Stimulated activated CD8-positive, alpha-beta memory T cell treated with anti-CD3 and anti-CD28 coated beads, Interleukin-12 subunit alpha, Interleukin-12 subunit beta, amount 100 ng/mL, for 24 hours (primary cell): ENCODE results near the gene PREX1.
"Not testable (repeated sequence)": the region's sequence is repeated elsewhere in the genome, so short reads cannot be mapped to it uniquely, and the experiment has no call there.

Source experiments
- DNase-seq: peaks from one replicate; pipeline ENCODE4 v3.0.0-alpha.2; 2020; ENCODE audit errors: extremely low read depth

Gene PREX1

DNA sequence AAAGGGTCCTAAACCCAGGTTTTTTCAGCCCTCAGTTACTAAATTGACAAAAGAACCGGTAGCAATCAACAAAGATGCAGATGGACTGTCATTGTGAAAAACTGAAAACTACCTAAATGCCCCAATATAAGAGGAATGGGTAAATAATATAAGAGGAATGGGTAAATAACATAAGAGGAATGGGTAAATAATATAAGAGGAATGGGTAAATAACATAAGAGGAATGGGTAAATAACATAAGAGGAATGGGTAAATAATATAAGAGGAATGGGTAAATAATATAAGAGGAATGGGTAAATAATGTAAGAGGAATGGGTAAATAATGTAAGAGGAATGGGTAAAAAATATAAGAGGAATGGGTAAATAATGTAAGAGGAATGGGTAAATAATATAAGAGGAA is 15.7 kb downstream of the PREX1 start:
- DNase-seq, result not testable (repeated sequence)

DNA sequence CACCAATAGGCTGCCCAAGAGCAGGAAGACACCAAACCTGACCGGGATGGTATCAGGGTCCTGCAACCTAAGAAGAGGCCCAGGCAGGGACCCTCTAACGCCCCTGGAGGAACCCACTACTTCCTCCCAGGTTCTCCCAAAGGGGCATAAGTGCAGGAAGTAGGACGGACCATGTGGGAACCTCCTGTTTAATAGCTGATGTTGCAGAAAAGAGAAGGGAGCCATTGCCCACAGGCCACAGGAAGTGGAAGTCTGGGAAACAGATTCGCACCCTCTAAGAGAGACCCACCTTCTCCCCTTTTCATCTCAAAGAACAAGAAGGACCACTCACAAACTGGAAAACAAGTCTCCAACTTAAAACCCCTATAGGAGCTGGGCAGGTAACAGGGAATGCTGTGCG is 18.1 kb downstream of the PREX1 start:
- DNase-seq, result no peak

DNA sequence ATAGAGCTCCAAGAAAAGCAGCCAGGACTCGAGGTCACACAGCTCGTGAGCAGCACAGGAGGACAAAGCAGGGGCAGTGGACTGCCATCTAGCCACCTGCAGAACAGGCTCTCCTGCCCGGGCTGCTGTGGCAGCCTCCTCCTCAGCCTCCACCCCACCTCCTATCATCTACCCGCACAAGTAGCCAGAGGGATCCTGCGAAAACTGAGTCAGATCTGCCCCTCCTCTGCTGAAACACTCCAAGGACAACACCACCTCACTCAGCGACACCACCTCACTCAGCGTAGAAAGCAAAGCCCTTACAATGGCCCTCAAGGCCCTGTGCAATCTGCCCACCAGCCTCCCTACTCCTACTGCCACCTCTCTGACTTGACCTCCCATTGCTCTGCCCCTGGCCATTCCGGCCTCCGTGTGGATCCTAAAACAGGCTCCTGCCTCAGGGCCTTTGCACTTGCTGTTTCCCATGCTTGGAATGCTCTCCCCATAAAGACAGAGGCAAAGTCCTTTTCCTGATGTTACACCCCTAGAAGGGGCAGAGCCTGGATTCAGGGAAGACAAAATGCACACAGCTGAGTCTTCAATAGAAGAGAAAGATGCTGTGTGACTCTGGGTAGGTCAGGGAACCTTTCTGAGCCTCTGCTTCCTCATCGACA is 19.3 kb downstream of the PREX1 start:
- no peak for DNase-seq

DNA sequence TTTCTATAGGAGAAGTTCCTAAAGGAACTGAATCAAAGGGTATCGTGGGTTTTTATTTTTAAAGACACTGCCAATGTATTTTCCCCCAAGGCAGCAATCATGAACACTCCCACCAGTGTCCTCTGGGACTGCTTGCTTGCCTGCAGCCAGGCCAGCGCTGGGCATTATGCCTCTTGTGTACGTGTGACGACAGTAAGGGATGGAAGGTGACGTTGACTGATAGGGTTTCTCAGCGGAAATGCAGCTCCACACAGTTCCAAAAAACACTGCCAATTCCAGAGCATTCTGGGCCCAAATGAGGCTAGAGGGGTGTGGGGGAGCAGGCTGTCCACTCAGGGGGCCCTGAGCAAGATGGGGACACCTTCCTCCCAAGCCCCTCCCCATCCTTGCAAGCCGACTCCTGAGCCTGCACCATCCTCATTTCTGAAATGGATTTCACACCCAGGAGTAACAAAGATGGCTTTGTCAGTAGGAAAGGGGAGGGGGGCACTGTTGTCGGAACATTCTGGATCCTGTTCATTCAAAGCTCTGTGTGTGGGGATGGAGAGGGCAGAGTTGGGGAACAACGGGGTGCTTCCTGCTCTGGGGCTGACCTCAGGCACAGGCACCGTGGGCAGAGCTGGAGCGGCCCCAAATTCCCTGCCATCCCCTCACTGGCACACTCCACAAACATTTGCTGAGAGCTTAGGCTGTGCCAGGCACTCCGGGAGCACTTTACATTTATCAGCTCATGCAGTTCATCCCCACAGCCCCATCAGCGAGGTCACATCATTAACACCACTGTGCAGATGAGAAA is 20.0 kb downstream of the PREX1 start:
- no peak for DNase-seq

DNA sequence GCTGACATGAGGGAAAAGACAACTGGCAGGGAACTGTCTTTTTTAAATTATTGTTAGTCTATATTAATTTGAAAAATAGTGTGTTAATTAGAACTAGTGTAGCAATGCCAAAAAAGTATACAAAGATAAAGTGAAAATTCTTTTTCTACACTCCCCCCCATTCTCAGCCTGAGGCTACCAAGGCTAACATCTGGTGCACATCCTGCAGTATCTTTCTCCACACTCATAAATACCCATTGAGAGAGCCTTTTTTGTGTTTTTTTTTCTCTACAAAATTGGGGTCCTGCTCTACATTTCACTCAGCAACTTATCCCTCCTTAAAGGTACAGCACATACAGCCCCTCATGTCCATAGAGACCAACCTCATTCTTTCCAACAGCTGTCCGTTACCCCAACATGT is 20.7 kb downstream of the PREX1 start:
- DNase-seq, result no peak

DNA sequence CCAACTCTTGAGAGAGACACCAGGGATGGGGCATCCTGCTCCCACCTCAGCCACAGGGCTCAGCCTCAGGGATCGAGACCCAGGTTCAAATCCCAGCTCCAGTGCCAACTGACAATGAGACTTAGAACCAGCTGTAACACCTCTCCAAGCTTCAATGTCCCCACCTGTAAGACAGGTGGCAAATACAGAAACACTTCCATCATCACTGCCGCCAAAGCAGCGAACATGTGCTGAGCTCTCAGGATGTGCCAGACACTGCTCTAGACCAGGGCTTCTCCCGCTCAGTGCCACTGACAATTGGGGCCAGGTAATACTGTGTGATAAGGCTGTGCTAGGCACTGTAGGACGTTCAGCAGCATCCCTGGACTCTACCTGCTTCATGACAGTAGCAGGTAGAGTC is 22.1 kb downstream of the PREX1 start:
- no peak for DNase-seq

DNA sequence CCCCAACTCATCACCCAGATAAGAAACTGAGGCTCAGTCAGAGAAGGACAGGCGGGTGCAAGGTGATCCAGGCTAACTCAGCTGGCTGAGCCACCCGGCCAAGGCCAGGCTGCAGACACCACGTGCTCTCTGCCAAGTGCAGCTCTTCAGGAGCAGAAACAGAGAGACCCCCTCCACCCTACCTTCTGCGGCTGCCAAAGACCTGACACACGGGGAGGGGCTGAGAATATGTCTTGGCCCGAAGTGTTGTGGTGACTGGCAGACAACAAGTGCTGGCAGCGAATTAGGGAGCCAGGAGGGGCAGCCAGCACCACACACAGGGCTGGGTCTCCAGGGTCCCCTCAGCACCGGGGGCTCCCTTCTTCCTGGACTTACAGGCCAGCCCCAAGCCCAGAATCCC is 22.5 kb downstream of the PREX1 start:
- DNase-seq, result no peak

DNA sequence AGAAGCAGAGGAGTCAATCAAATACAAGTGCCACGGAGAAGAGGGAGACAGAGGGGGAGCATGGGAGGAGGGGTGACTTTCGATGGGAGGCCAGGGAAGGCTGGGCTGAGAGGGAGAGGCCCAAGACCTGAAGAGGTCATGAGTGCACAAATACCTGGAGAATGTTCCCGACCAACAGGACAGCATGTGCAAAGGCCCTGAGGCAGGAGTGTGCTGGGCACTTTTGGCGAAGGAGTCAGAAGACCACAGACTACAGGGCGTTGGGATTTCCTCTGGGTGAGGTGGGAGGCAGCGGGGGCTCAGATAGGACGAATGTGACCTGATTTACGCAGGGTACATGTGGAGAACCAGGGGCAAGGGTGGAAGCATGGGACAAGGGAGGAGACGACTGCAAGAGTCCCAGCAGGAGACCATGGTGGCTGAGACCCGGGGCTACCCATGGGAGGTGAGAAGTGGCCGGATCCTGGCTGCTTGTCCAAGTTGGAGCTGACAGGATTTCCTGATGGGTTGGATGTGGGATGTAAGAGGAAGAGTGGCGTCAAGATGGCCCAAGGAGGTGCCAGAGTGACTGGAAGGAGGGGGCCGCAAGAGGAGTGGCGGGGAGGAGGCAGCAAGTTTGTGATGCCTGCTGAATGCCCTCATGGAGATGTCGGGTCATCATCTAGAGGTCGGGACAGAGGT is 23.4 kb downstream of the PREX1 start:
- DNase-seq, result no peak

DNA sequence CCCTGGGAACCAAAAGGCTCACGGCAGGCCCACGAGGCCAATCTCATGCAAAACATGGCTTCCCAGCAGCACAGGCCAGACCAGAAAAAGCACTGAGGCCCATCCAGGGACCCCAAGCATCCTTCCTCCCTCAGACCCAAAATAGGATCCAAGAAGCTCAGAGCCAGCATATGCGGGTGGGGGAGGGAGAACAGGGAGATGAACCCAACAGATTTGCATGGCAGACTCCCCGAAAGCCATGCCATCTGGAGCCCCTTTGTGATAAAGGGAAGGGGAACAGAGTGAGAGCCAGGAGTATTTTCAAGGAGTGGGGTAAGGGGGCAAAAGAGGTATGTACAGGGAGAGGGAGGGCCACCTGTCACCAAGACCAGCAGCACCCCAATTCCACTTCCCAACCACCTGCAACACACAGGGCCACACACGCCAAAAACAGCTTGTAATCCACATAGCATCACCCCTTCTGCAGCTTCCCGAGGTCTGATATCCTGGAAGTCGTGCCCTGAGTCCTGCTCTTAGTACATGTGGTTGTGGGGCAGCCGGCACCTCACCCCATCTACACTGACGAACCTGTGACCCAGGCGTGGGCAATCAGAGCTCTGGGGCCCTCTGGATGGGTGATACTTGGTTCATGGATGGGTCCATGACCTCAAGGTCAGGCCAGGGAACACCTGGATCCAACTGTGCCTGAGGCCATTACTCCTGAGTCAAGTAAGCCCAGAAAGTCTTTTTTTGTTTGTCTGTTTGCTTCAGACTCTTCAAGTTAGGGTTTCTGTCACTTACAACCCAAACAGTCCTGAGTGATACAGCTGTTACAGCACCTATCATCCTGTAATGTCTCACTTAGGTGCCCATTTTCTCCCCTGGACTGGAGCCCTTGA is 24.4 kb downstream of the PREX1 start:
- no peak for DNase-seq

DNA sequence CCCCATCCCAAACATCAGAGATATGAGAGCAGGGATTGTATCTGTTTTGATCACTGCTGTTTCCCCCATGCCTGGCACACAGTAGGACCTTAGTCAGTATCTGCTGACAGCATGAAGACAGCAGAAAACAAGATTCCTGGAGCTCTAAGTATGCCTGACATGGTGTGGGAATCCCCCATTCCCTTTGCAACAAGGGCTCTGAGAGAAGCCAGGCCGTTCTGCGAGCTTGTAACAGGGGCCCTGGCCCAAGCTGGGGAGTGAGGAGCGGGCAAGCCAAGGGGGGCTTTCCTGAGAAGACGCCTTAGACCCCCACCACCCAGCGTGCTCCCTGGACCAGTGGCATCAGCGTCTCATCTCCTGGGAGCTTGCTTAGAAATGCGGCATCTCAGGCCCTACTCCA is 25.2 kb downstream of the PREX1 start:
- no peak for DNase-seq

DNA sequence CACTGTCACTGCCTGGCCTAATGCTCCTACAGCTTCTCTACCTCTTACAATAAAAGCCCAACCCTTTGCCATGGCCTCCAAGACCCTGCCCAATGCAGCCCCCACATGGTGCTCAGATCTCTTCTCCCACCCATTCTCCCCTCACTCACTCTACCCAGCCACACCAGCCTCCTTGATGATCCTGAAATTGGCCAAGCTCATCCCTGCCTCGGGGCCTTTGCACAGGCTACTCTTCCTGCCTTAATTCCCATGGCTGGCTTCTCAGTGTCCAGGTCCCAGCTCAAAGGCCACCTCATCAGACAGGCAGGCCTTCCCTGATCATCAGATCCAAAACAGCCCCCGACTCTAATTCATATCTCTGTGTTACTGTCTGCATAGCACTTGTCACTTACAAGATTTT is 25.6 kb downstream of the PREX1 start:
- no peak for DNase-seq

DNA sequence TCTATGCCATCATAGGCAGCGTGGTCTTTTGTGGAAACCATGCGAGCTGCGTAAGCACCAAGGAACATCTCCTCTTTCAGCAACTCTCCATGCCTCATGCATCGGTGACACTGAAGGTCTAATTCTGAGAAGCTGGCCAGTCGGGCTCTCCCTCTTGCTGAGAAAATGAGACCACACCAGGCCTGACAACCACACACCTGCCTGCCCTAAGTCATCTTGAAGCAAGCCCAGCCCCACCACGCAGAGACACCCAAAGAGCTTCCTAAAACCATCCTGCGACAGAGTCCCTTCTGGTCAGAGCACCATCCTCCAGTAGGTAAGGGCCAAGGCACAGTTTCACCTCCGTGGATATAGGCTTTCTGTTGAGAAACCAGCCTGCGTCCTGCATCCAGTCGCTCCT is 26.6 kb downstream of the PREX1 start:
- DNase-seq, result no peak

DNA sequence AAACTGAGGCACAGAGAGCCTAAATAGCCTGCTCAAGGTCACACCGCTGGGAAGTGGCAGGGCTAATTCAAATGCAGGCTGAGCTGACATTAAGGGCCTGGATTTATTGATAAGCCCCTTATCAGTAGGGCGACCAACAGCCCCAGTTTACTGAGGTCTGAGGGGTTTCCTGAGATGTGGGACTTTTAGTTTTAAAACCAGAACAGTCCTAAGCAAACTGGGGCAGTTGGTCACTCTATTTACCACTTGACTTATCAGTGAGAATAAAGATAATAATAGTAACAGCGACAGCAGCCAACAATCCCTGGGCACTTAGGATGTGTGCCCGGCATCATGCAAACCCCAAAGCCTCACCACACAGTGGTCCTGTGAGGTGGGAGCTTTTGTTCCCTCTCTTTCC is 27.6 kb downstream of the PREX1 start:
- DNase-seq, result no peak

DNA sequence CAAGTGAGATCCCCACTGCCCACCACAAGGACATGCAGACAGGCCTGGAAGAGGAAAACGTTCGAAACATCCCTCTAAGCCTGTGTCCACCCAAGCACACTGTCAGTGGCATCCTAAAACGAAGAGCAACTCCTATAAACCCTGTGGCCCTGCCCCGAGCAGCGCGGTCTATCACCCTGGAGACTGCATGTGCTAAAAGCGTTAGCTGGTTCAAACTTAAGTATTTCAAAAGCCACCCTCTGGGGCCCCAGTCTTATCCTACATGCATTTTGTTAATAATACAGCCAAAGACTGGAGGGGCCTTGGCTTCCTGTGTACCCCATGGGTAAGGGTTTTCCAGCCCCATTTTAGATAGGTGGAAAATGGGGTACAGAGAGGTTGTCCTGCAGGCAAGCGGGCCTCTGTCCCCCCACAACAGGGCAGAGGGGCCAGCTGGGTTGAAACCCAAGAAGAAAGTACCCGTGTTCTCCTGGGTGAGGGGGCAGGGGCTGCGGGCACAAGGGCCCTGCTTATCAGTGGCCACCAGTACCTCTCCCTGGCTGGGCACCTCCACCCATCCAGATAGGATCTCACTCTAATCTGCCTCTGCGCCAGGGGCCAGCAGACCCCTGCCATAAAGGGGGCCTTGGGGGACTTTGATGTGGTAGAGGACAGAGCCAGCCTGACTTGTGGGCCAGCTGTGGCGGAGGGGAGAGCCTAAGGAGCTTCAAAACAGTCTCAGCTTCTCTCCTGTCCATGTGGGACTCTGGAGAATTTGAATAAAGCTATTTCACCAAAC is 28.3 kb downstream of the PREX1 start:
- DNase-seq, result no peak

DNA sequence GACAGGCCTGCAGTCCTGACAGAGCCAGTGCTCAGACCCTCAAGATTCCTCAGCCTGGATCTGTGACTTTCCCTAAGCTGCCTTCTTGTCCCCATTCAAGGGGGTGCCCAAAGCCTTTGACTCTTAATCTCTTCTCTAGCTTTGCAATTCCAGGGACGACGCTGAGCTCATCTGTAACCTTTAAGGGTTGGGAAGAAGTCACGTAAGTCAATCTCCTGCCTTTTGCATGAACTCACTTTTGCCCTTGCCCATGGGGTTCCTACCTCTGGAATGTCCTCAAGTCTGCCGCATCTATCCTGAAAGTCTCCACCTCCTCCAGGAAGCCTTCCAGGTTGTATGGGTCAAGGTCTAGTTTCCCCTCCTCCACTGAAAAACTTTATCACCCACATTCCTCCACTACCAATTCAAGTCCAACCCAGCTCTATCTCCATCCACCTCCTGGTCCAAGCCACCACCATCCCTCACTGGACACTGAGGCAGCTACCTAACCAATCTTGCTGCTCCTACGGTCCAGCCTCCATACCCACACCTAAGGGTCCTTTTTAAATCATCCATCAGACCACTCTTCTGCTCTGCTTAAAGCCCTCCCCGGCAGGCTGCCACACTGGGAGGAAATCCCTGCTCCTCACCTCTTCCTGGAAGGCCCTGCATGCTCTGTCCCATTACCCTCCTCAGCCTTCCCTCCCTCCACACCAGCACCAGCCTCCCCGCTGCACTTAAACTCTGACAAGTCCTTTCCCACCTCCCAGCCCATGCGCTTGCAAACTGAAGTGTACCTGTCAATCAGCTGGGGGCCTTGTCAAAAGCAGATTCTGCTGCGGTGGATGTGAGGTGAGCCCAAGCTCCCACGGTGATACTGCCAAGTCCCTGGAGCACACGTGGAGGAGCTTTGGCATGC is 29.7 kb downstream of the PREX1 start:
- no peak for DNase-seq

DNA sequence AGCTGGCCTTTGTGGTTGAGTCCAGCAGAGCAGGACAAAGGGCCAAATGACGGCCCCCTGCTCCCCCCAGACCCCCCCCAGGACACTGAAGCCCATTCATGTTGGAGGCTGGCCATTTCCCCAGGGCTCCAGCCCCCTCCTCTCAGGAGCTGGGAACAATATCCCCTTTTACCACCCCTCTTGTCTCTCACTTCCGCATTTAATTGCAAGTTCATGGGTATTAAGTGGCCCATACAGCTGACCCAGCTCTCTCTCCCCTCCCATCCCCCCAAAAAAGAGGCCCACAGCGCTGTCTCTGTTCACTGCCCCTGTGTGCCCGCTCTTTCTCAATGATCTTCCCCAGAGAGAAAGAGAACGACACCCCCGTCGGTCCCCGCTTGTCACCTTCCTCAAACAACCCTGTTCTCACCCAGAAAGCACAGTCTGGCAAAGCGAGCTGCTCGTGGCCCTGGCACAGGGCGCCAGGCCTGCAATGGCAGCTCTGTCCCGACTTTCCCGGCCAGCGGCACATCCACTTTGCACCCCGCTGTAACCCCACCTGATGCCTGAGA is 30.4 kb downstream of the PREX1 start:
- no peak for DNase-seq

DNA sequence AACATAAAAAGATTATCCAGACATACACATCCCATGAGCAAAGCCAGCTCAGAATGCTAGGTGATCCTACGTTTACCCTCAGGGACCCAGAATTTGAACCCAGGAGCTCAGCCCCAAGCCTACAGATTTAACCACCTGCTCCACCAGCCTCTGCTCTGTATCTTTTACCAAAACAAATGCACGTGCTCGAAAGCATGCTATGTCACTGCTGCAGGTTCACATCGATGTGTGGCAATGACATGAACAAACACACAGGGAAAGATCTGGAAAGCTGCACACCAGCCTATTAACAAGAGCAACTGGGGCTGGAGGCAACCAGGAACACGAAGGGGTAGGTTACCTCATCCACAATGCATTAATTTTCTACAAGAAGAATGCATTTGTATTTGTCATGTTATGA is 32.1 kb downstream of the PREX1 start:
- no peak for DNase-seq

DNA sequence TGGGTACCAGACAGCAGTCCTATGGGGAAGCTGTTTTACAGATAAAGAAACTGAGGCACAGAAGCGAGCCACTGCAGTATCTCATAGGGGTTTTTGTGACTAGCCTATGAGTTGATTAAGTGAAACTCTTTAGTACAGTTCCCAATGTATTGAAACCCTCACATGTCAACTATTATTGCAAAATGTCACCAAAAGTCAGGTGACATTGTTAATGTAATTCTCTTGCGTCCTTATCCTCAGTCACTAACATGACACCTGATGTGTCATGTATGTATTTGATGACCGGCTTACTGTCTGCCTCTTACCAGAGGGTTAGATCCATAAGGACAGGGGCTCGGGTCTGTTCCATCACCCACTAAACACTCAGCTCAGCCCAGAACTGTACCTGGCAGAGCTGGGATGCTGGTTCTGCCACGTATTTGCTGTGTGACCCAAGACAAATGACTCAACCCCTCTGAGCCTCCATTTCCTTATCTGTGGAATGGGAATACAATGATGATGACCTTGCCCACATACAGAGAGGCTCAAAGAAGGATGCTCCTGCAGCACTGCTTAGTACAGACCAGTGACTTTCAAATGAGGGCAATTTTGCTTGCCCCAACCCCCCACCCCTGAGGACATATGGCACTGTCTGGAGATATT is 32.9 kb downstream of the PREX1 start:
- no peak for DNase-seq

DNA sequence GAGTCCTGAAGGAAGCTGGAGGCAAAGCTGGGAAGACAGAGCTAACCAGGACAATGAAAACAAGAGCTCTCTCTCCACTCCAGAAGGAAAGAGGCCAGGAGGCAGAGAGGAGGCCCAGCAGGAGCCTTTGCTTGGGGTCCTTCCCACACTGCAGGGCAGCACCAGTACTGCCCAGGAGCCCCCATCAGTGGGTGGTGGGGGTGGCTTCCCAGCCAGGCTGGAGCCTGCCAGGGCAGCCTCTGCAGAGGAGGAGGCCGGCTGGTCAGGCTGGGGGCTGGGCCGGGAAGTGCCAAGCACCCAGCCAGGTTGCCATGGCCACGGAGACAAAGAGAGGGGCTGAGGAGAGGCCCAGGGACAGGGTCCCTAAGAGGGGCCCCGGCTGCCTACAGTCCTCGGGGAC is 33.4 kb downstream of the PREX1 start:
- DNase-seq, result no peak
